Activated effector memory CD4-positive, alpha-beta T cell treated with anti-CD3 and anti-CD28 coated beads, Interleukin-2, amount 50 U/mL, for 16 hours (primary cell): ENCODE data around the gene ZDHHC3.
A peak's percentile ranks its signal among the peaks of the same experiment; 100 is the strongest.

Source experiments
- DNase-seq: peaks from one replicate; pipeline ENCODE4 v3.0.0-alpha.2; 2020

The ZDHHC3 gene

DNA sequence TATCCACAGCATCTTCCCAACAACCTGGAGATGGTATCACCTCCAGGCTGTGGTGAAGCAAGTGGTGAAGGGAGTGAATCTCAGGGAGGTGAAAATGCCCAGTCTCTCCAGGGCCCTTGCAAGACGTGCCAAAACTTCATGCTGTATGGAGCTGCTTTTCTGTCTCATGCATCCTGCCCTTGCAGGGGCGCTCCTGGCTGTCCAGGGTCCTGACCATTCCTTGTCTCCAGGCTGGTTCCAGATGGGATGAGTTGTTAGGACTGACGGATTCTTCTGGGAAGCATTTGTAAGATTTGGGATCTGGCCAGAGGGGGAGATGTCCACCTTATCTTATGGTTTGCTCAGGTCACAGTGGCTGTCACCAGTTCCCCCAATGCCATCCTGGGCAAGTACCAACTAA, 85.7 kb downstream of the ZDHHC3 start:
- DNase-seq, result no peak

DNA sequence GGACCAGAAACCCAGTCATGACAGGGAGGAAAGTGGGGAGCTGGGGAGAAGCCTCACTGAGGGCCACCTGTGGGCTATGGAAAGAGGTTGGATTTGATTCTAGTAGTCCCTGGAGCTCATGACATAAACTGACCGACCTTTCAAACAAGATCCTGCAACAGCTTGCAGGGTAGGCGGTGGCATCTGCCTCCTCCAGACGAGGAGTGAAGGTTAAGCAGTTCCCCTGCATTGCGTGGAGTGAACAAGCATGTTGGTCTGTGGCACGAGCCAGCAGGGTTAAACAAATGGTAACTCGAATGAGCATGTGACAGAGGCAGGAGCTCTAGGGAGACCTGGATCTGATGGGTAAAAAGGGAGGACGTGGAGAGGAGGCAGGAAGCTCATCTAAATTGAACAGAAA, 88.9 kb downstream of the ZDHHC3 start:
- DNase-seq, result peak; percentile 34

DNA sequence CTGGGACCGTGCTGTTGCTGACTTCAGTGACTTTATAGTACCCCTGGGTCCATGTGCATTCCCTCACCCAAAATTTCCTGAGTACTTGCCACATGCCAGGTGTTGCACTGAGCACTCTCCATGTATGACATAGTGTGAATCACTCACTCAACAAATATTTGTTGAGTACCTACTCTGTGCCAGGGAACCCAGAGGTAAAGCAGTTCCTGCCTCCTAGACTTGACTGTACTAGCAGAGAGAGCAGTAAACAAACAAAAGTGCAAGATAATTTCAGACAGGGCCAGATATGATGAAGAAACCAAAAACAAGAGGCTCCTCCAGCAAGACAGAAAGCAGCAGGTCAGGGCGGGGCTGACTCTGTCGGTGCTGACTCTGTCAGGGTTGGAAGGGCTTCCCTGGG, 89.4 kb downstream of the ZDHHC3 start:
- no peak for DNase-seq

DNA sequence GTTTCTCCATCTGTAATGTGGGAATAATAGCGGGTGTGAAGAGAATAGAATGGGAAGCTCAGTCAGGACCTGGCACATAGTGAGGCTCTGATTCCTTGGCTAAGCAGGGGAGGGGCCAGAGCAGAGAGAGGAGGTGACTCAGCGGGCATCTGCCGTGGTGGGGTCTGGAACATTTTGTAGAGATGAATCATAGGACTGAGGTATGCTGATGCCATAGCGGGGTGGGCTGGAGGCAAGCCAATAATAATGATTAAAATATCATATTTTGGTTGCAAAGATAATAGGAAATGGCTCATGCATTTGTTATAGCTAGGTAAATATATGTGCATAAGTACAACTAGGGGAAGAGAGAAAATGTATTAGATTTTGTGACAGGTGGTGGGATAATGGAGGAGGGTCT, 90.4 kb downstream of the ZDHHC3 start:
- peak; percentile 61 for DNase-seq

DNA sequence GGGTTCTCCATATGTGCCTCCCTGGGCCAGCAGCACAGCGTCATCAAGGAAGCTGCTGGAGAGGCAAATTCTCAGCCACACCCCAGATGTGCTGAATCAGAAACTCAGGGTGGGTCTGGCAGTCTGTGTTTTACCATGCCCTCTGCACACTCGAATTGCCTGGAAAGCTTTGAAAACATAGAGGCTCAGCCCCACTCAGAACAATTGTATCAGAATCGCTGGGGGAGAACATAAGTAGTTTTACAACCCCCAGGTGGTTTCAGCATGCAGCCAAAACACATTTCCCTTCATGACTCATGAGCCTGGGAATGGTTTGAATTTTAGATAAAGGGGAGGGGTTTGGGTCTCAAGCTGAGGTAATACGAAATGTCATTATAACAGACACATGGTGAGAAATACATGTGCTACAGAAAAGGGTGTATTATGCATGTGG, 92.0 kb downstream of the ZDHHC3 start:
- DNase-seq, result no peak

DNA sequence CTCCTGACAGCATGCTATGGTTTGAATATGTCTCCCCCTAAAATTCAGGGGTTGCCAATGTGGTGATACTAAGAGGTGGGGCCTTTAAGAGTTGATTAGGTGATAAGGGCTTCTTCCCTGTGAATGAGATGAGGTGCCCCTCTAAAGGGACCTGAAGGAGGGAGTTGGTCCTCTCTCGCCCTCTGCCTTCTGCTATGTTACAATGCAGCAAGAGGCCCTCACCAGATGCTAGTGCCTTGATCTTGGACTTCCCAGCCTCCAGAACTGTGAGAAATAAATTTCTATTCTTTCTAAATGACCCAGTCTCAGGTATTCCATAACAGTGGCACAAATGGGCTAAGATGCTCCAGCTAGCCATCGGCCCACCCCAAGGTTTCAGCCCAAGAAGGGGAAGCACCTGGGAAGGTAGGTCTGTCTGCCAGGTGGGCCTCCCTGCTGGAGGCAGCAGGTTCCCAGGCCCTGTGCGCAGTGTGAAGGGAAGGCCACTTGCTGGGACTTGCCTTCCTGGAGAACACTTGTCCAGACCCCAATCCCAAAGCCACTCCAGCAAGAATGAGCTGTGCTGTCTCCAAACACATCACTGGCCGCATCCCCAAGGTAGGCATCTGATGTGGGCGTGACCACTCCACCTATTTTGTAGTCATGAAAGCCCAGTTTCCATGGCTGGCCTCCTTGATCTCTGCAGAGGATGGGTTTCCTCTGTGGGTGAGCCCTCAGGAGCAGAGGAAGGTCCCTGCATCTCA, 92.6 kb downstream of the ZDHHC3 start:
- DNase-seq, result peak; percentile 14

DNA sequence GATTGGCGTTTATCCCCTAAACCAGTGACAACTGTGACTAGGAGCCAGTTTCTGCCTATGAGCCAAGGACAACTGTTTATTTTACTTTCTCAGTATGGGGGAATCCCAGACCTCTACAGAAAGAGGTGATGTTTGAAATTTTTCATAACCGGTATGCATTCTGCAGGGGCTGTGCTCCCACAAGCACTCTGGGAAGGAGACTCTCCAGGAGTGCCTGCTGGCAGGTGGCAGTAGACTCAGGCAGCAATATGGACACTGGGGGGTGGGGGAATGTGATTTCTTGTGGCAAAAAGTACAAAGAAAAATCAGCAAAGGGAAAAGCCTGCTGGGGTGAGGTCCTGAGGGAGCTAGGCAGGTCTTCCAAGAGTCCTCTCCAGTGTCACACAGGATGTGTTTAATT, 95.7 kb downstream of the ZDHHC3 start:
- DNase-seq, result peak; percentile 31

DNA sequence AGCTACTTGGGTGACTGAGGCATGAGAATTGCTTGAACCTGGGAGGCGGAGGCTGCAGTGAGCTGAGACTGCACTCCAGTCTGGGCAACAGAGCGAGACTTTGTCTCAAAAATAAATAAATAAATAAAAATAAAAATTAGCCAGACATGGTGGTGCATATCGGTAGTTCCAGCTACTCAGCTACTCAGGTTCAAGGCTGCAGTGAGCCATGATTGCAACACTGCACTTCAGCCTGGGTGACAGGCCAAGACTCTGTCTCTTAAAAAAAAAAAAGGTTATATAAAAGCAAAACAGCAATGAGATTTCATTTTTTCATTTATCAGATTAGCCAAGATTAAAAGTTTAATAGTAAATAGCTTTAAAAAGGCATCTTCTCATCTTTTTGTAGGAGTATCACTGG, 98.6 kb downstream of the ZDHHC3 start:
- no peak for DNase-seq

DNA sequence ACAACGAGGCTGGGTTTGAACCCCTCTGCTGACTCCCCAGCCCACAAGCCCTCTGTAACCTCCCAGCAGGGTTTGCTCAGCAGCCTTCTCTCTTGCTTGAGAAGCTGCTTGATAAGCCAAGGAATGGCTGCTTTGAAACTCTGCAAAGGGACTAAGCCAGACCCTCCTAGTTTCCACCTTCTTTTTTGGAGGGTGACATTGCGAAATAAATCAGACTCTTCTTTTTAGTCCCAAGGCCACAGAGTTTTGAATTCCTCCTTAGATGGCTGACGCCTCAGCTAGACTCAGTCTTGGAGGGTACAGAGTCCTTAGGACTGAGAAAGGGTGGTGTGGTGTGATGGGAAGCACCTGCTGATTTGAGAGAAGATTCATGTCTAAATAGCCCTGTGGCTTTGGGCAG, 100.4 kb downstream of the ZDHHC3 start:
- peak; percentile 16 for DNase-seq
